ENCODE measurements around the gene USP17L17. TPM values are rescaled to one million over a fixed set of nuclear protein-coding genes. Genes with fewer than 3 reads are reported as not detected.

Gene USP17L17, protein sequence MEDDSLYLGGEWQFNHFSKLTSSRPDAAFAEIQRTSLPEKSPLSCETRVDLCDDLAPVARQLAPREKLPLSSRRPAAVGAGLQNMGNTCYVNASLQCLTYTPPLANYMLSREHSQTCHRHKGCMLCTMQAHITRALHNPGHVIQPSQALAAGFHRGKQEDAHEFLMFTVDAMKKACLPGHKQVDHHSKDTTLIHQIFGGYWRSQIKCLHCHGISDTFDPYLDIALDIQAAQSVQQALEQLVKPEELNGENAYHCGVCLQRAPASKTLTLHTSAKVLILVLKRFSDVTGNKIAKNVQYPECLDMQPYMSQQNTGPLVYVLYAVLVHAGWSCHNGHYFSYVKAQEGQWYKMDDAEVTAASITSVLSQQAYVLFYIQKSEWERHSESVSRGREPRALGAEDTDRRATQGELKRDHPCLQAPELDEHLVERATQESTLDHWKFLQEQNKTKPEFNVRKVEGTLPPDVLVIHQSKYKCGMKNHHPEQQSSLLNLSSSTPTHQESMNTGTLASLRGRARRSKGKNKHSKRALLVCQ
- total RNA-seq (ENCODE audit: low replicate concordance): not detected in 2 replicates

DNA sequence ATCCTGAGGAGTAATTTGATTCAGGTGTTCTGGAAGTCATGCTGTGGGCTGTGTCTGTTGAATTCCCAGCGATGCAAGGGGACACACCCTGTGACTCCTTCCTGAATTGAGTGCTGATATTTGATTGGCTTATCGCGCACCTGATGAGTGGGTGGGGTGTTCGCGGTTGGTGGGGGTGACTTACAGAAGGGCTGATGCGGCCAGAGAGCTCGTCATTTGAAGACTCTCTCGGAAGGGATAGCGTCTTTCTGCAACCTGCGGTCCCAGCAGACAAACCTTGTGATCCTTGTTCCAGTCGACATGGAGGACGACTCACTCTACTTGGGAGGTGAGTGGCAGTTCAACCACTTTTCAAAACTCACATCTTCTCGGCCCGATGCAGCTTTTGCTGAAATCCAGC, at the start of gene USP17L17:
Gene USP17L17 (plus strand): TSS at position 301 of the 400 bp plus-strand sequence. CDS start 0 bp downstream, at position 301.

DNA sequence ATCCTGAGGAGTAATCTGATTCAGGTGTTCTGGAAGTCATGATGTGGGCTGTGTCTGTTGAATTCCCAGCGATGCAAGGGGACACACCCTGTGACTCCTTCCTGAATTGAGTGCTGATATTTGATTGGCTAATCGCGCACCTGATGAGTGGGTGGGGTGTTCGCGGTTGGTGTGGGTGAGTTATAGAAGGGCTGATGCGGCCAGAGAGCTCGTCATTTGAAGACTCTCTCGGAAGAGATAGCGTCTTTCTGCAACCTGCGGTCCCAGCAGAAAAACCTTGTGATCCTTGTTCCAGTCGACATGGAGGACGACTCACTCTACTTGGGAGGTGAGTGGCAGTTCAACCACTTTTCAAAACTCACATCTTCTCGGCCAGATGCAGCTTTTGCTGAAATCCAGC, 33.3 kb upstream of the USP17L17 start, which contains the start of gene USP17L10:
Gene USP17L10 (plus strand): TSS at position 301 of the 400 bp plus-strand sequence. CDS start 0 bp downstream, at position 301.

DNA sequence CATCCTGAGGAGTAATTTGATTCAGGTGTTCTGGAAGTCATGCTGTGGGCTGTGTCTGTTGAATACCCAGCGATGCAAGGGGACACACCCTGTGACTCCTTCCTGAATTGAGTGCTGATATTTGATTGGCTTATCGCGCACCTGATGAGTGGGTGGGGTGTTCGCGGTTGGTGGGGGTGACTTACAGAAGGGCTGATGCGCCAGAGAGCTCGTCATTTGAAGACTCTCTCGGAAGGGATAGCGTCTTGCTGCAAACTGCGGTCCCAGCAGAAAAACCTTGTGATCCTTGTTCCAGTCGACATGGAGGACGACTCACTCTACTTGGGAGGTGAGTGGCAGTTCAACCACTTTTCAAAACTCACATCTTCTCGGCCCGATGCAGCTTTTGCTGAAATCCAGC, 28.6 kb upstream of the USP17L17 start, which contains the start of gene USP17L11:
Gene USP17L11 (plus strand): TSS at position 301 of the 400 bp plus-strand sequence. CDS start 0 bp downstream, at position 301.

DNA sequence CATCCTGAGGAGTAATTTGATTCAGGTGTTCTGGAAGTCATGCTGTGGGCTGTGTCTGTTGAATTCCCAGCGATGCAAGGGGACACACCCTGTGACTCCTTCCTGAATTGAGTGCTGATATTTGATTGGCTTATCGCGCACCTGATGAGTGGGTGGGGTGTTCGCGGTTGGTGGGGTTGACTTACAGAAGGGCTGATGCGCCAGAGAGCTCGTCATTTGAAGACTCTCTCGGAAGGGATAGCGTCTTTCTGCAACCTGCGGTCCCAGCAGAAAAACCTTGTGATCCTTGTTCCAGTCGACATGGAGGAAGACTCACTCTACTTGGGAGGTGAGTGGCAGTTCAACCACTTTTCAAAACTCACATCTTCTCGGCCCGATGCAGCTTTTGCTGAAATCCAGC, 23.8 kb upstream of the USP17L17 start, which contains the start of gene USP17L12:
Gene USP17L12 (plus strand): TSS at position 301 of the 400 bp plus-strand sequence. CDS start 0 bp downstream, at position 301.

DNA sequence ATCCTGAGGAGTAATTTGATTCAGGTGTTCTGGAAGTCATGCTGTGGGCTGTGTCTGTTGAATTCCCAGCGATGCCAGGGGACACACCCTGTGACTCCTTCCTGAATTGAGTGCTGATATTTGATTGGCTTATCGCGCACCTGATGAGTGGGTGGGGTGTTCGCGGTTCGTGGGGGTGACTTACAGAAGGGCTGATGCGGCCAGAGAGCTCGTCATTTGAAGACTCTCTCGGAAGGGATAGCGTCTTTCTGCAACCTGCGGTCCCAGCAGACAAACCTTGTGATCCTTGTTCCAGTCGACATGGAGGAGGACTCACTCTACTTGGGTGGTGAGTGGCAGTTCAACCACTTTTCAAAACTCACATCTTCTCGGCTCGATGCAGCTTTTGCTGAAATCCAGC, 19.1 kb upstream of the USP17L17 start, which contains the start of gene USP17L13:
Gene USP17L13 (plus strand): TSS at position 301 of the 400 bp plus-strand sequence. CDS start 0 bp downstream, at position 301.

DNA sequence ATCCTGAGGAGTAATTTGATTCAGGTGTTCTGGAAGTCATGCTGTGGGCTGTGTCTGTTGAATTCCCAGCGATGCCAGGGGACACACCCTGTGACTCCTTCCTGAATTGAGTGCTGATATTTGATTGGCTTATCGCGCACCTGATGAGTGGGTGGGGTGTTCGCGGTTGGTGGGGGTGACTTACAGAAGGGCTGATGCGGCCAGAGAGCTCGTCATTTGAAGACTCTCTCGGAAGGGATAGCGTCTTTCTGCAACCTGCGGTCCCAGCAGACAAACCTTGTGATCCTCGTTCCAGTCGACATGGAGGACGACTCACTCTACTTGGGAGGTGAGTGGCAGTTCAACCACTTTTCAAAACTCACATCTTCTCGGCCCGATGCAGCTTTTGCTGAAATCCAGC, 9.6 kb upstream of the USP17L17 start, which contains the start of gene USP17L15:
Gene USP17L15 (plus strand): TSS at position 301 of the 400 bp plus-strand sequence. CDS start 0 bp downstream, at position 301.

DNA sequence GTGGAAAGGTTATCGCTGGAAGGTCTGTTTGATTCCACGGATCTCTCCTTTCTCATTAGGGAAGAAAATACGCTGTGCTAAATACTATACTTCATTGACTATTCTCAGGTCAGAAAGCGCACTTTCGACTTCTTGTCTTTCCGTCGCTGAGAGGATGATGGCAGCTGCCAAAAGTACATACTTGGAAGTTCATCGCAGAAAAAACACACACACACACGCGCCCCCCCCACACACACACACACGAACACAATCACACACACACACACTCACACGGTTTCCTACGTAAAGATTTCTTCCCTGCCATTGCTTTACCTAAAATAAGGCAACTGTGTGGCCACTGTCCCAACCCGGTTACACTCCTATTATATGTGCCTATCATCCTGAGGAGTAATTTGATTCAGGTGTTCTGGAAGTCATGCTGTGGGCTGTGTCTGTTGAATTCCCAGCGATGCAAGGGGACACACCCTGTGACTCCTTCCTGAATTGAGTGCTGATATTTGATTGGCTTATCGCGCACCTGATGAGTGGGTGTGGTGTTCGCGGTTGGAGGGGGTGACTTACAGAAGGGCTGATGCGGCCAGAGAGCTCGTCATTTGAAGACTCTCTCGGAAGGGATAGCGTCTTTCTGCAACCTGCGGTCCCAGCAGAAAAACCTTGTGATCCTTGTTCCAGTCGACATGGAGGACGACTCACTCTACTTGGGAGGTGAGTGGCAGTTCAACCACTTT, 4.4 kb downstream of the USP17L17 start, which contains the start of gene USP17L18:
Gene USP17L18 (plus strand): TSS at position 678 of the 728 bp plus-strand sequence. CDS start 0 bp downstream, at position 678.

DNA sequence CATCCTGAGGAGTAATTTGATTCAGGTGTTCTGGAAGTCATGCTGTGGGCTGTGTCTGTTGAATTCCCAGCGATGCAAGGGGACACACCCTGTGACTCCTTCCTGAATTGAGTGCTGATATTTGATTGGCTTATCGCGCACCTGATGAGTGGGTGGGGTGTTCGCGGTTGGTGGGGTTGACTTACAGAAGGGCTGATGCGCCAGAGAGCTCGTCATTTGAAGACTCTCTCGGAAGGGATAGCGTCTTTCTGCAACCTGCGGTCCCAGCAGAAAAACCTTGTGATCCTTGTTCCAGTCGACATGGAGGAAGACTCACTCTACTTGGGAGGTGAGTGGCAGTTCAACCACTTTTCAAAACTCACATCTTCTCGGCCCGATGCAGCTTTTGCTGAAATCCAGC, 9.4 kb downstream of the USP17L17 start, which contains the start of gene USP17L19:
Gene USP17L19 (plus strand): TSS at position 301 of the 400 bp plus-strand sequence. CDS start 0 bp downstream, at position 301.

DNA sequence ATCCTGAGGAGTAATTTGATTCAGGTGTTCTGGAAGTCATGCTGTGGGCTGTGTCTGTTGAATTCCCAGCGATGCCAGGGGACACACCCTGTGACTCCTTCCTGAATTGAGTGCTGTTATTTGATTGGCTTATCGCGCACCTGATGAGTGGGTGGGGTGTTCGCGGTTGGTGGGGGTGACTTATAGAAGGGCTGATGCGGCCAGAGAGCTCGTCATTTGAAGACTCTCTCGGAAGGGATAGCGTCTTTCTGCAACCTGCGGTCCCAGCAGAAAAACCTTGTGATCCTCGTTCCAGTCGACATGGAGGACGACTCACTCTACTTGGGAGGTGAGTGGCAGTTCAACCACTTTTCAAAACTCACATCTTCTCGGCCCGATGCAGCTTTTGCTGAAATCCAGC, 14.1 kb downstream of the USP17L17 start, which contains the start of gene USP17L20:
Gene USP17L20 (plus strand): TSS at position 301 of the 400 bp plus-strand sequence. CDS start 0 bp downstream, at position 301.

DNA sequence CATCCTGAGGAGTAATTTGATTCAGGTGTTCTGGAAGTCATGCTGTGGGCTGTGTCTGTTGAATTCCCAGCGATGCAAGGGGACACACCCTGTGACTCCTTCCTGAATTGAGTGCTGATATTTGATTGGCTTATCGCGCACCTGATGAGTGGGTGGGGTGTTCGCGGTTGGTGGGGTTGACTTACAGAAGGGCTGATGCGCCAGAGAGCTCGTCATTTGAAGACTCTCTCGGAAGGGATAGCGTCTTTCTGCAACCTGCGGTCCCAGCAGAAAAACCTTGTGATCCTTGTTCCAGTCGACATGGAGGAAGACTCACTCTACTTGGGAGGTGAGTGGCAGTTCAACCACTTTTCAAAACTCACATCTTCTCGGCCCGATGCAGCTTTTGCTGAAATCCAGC, 18.9 kb downstream of the USP17L17 start, which contains the start of gene USP17L21:
Gene USP17L21 (plus strand): TSS at position 301 of the 400 bp plus-strand sequence. CDS start 0 bp downstream, at position 301.

DNA sequence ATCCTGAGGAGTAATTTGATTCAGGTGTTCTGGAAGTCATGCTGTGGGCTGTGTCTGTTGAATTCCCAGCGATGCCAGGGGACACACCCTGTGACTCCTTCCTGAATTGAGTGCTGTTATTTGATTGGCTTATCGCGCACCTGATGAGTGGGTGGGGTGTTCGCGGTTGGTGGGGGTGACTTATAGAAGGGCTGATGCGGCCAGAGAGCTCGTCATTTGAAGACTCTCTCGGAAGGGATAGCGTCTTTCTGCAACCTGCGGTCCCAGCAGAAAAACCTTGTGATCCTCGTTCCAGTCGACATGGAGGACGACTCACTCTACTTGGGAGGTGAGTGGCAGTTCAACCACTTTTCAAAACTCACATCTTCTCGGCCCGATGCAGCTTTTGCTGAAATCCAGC, 23.6 kb downstream of the USP17L17 start, which contains the start of gene USP17L22:
Gene USP17L22 (plus strand): TSS at position 301 of the 400 bp plus-strand sequence. CDS start 0 bp downstream, at position 301.

Other genes starting within 250 kb of the USP17L17 start
- gene FAM90A26, start 73.5 kb upstream of the USP17L17 start, total RNA-seq (ENCODE audit: low replicate concordance): not detected in 2 replicates
- not detected in 2 replicates for gene USP17L10, start 33.2 kb upstream of the USP17L17 start, total RNA-seq (ENCODE audit: low replicate concordance)
- gene USP17L11, start 28.5 kb upstream of the USP17L17 start, total RNA-seq (ENCODE audit: low replicate concordance): not detected in 2 replicates
- not detected in 2 replicates for gene USP17L12, start 23.7 kb upstream of the USP17L17 start, total RNA-seq (ENCODE audit: low replicate concordance)
- not detected in 2 replicates for gene USP17L13, start 19.0 kb upstream of the USP17L17 start, total RNA-seq (ENCODE audit: low replicate concordance)
- gene USP17L15, start 9.5 kb upstream of the USP17L17 start, total RNA-seq (ENCODE audit: low replicate concordance): not detected in 2 replicates
- gene USP17L18, start 4.8 kb downstream of the USP17L17 start, total RNA-seq (ENCODE audit: low replicate concordance): not detected in 2 replicates
- gene USP17L19, start 9.5 kb downstream of the USP17L17 start, total RNA-seq (ENCODE audit: low replicate concordance): not detected in 2 replicates
- gene USP17L20, start 14.2 kb downstream of the USP17L17 start, total RNA-seq (ENCODE audit: low replicate concordance): not detected in 2 replicates
- not detected in 2 replicates for gene USP17L21, start 19.0 kb downstream of the USP17L17 start, total RNA-seq (ENCODE audit: low replicate concordance)
- not detected in 2 replicates for gene USP17L22, start 23.7 kb downstream of the USP17L17 start, total RNA-seq (ENCODE audit: low replicate concordance)
- gene USP17L24, start 81.3 kb downstream of the USP17L17 start, total RNA-seq (ENCODE audit: low replicate concordance): not detected in 2 replicates
- not detected in 2 replicates for gene USP17L25, start 86.0 kb downstream of the USP17L17 start, total RNA-seq (ENCODE audit: low replicate concordance)
- not detected in 2 replicates for gene USP17L26, start 90.8 kb downstream of the USP17L17 start, total RNA-seq (ENCODE audit: low replicate concordance)
- not detected in 2 replicates for gene USP17L5, start 95.5 kb downstream of the USP17L17 start, total RNA-seq (ENCODE audit: low replicate concordance)
- not detected in 2 replicates for gene USP17L27, start 100.3 kb downstream of the USP17L17 start, total RNA-seq (ENCODE audit: low replicate concordance)
- not detected in 2 replicates for gene USP17L28, start 105.0 kb downstream of the USP17L17 start, total RNA-seq (ENCODE audit: low replicate concordance)
- not detected in 2 replicates for gene USP17L29, start 109.8 kb downstream of the USP17L17 start, total RNA-seq (ENCODE audit: low replicate concordance)
- gene USP17L30, start 119.2 kb downstream of the USP17L17 start, total RNA-seq (ENCODE audit: low replicate concordance): not detected in 2 replicates
- not detected in 2 replicates for gene DEFB131A, start 200.5 kb downstream of the USP17L17 start, total RNA-seq (ENCODE audit: low replicate concordance)